HG03095 (cell line): ENCODE results near the gene ITGA3.

ENCODE experiments used
- ATAC-seq: cut with Tn5 transposase; IDR thresholded peaks from one replicate; pipeline ENCODE4 v1.9.1; 2021; ENCODE audit warnings: moderate library complexity; ENCODE audit not compliant: unreplicated experiment

The ITGA3 gene

DNA sequence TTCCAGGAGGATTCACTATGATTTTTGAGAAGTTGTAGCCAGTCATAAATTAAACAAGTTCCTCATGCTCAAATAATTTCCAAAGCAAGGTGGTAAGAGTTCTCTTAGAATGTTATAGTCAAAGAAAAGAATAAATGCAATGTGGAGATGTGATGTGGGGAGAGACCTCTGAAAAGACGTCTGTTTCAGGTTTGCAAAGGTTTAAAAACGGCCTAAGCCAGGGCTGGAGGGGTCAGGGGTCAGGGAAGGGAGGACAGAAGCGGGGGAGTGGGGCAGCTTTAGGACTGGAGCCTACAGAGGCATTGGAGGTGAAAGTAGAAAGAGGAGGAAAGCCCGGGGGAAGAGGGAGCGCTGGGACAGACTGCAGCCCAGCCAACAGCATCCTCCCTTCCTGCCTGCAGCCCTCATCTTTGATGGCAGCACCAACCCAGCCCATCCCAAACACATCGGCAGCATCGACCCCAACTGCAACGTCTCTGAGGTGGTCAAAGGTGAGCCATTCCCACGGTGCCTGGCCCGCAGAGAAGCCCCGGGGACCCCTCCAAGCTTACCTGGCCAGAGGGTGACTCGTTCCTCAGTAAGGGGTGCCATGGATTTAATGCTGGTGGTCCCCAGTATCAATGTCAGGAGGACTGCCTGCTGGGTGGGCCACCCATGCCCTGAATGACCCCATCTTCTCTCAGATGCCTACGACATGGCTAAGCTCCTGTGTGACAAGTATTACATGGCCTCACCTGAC is 50.7 kb downstream of the ITGA3 start:
- no peak for ATAC-seq

DNA sequence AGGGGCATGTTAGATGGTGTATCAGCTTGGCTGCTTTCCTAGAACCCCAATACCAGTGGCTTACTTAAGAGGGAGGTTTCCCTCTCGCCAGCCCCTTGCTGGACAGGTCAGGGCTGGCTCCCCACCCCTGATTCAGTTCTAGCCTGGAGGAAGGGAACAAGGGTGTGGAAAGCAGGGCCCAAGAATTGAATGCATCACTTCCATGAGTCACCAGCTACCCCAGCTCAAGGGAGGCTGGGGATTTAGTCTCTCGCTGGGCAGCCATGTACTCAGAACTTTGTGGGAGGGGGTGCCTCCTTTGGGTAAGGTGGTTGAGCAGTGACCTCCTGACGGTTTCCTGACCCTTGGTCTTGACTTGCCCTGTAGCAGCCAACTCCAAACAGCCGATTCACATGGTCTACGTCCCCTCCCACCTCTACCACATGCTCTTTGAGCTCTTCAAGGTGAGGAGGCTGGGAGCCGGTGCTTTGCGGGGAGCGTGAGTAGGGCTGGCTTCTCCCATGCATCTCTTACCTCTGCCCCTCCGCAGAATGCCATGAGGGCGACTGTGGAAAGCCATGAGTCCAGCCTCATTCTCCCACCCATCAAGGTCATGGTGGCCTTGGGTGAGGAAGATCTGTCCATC is 52.0 kb downstream of the ITGA3 start:
- ATAC-seq = no peak

DNA sequence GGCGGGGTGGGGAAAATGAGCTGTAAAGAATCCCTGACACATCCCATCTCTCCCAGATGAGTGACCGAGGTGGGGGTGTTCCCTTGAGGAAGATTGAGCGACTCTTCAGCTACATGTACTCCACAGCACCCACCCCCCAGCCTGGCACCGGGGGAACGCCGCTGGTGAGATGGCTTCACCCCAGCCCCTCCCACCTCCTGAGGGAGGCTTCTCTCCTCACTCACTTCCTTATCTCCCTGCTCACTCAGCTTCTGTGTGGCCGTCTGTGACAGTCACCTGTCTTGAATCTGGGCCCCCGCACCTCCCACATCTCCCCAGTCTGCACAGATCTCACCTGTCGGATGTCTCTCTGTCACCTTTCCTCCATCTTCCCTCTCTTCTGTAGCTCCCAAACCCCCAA is 52.6 kb downstream of the ITGA3 start:
- ATAC-seq = no peak

- no peak for ATAC-seq
These were observed 53.3 kb downstream of the ITGA3 start for GRCh38 chr17:50109207-50109606.

GRCh38 chr17:50109785-50110184 is 53.9 kb downstream of the ITGA3 start:
- no peak for ATAC-seq

DNA sequence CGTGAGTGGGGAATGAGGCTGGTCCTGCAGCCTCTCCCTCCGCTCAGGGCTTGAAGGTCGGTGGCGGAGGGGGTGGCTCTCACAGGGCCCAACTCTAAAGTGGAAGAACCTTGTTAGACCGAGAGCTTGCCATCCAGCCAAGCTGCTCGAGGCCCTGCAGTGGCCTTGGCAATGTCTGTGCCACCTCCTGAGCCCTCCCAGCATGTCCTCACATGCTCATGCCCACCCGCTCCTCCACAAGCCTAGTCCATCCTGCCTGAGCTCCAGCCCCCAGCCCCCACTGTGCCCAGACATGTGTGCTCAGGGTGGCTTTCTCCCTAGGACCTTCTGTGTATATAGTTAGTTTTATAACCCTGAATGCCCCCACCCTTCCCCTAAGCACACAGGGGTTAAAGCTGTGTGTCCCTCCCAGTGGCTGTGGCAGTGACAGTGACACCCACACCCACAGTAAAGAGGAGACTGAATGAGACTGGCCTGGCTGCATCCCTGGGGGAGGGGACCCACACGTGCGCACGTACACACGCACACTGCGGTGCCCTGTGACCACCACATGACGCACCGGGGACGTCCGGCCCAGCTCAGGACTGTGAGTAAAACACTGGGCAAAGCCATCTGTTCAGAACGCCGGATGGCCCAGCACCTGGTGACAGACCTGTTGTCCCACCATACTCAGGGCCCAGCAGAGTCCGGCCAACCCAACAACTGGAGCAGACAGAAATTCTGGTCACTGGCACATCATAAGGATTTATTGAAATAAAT is 54.9 kb downstream of the ITGA3 start:
- ATAC-seq = no peak

GRCh38 chr17:50111673-50112655 is 56.1 kb downstream of the ITGA3 start:
- no peak for ATAC-seq

DNA sequence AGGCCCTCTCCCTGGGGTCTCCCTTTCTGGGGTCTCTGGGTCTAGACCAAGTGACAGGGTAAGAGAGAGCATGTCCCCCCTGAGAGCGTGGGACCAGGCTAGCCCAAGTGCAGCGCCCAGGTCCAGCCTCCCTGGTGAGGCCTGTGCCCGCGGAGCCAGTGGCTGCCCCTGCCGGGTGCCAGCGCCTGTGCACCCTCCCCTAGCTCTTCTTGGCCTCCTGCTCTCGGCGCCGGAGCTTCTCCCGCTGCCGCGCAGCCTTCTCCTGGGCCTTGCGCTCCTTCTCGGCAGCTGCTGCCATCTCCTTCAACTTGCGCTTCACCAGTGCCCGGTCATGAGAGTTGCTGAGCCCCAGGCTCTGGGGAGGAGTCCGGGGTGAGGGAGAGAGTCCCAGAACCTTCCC is 56.8 kb downstream of the ITGA3 start:
- ATAC-seq = no peak

- no peak for ATAC-seq
These were observed 57.9 kb downstream of the ITGA3 start for GRCh38 chr17:50113624-50114320.

GRCh38 chr17:50114401-50114800 is 58.5 kb downstream of the ITGA3 start:
- ATAC-seq = no peak

DNA sequence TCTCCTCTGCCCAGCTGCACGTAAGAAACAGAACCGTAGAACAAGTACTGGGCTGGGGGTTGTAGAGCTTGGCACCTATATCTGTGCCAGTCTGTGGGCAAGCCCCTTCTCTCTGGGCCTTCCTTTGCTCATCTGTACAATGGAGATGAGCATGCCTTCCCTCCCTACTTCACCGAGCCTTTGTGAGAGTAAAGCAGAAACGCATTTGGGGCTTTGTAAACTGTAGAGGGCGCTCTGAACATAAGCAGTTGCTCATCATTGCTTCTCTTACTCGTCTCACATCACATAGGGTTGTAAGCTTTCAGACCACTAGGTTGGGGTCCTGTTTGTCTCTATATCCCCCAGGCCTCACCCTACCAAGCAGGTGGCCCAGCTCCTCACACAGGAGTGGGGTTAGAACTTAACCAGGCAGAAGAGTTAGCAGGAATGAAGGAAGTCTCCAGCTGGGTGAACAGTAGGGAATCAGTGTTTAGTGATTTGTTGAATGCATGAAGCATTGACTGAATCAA is 59.0 kb downstream of the ITGA3 start:
- ATAC-seq = no peak

GRCh38 chr17:50115756-50116155 is 59.8 kb downstream of the ITGA3 start:
- no peak for ATAC-seq

DNA sequence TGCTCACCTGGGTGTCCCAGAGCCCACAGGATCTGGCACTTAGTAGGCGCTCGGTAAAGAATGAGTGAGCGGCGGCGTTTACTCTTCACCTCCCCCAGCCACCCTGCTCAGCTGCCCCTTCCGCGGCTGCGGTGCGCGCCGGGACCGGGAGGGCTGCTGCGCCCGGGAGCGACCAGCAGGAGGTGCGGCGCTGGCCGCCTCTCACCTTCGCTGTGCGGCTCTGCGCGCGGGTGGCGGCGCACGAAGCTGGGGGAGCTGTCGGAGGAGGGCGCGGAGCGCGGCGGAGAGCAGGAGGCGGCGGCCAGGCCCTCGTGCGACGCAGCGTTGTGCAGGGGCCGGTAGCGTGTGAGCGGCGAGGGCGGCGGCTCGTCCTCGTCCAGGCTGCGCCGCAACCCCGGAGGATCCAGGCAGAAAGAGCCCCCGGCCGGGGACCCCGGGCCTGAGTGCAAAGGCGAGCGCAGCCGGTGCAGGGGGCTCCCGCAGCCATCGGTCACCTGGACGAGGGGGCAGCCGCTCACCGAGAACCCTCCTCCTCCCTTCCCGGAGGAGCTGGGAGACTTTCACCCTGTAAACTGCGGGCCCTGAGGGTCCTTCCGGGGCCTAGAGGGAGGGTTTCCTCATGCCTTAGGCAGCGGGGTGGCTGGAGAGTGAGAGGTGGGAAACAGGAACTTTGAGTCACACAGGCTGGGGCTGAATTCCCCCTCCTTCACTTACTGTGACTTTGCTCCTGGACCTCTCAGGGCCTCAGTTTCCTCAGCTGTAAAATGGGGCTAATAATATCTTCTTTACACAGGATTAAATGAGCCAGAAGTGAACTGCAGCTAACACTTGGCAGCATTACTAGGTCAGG is 61.5 kb downstream of the ITGA3 start:
- no peak for ATAC-seq

- no peak for ATAC-seq
These were observed 62.3 kb downstream of the ITGA3 start for GRCh38 chr17:50118076-50118827.

DNA sequence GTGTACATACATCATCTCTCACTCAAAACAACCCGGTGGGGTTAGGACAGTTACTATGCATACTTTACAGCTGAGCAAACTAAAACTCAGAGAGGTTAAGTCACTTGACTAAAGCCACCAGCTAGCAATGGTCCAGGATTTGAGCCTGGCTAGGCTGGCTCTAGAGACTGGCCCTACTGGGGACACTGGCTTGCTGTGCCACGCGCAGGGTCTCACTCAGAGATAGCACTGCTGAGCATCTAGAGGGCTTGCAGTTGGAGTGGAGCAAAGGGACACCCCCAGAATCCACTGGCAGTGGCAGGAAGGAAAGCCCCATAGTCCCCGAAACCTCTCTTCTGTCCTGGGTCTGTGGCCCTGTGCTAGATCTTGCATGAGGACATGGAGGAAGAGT is 62.9 kb downstream of the ITGA3 start:
- ATAC-seq = no peak

GRCh38 chr17:50120475-50121253 is 64.8 kb downstream of the ITGA3 start:
- no peak for ATAC-seq

DNA sequence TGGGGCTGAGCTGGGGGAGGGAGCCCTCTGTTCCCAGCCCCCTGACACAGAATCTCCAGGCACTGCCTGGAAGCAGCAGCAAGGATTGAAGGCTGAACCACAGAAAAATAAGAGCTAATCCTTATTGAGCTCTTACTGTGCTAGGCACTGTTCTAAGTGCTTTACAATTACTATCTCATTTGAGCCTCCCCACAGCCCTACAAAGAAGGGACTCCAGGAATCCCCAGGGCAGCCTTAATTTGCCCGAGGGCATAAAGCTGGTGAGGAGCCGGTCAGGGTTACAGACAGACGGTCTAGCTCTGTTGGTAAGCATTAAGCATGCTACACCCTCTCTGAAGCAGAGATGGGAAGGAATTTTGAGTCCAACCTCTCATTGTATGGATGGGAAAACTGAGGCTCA is 67.0 kb downstream of the ITGA3 start:
- ATAC-seq = no peak
